Measurements from ENCODE around the gene KIF13A.
"Not testable (repeated sequence)": the region's sequence is repeated elsewhere in the genome, so short reads cannot be mapped to it uniquely, and the experiment has no call there.

KIF13A gene

GRCh38 chr6:17957086-17957485 is 30.3 kb downstream of the KIF13A start:
- Histone ChIP-seq H3K36me3 (no peaks in the 10 kb centered on the region), H3K9me3 (no peaks in the 10 kb centered on the region; the same call in 1 of the 2 replicates), H3K27me3 (no peaks in the 10 kb centered on the region), H3K4me3 (ENCODE audit: low read depth, low read length) (no peak overlapping the region), H3K4me1 (no peaks in the 10 kb centered on the region)
- DNase-seq, result no peak
- no peak for TF ChIP-seq CTCF (IDR thresholded peaks at IDR 0.05; ENCODE audit: low read depth, low read length)

GRCh38 chr6:17950095-17950494 is 37.3 kb downstream of the KIF13A start:
- no peaks in the 10 kb centered on the region for H3K4me1 ChIP-seq
- no peak overlapping the region for H3K4me3 ChIP-seq (ENCODE audit: low read depth, low read length)
- H3K27me3 ChIP-seq, result no peaks in the 10 kb centered on the region
- no peak for TF ChIP-seq CTCF (IDR thresholded peaks at IDR 0.05; ENCODE audit: low read depth, low read length)
- H3K9me3 ChIP-seq, result no peaks in the 10 kb centered on the region
- H3K36me3 ChIP-seq, result no peaks in the 10 kb centered on the region
- no peak for DNase-seq

GRCh38 chr6:17949168-17949567 is 38.3 kb downstream of the KIF13A start:
- no peak for DNase-seq
- TF ChIP-seq CTCF (IDR thresholded peaks at IDR 0.05; ENCODE audit: low read depth, low read length), result no peak

GRCh38 chr6:17948725-17949124 is 38.7 kb downstream of the KIF13A start:
- Histone ChIP-seq H3K4me1 (no peaks in the 10 kb centered on the region), H3K27me3 (no peaks in the 10 kb centered on the region), H3K4me3 (ENCODE audit: low read depth, low read length) (no peak overlapping the region), H3K36me3 (no peaks in the 10 kb centered on the region), H3K9me3 (no peaks in the 10 kb centered on the region)
- TF ChIP-seq CTCF (IDR thresholded peaks at IDR 0.05; ENCODE audit: low read depth, low read length), result no peak
- DNase-seq, result no peak

More at GRCh38 chr6:17949168-17949567, 38.3 kb downstream of the KIF13A start:
- Histone ChIP-seq H3K36me3 (no peaks in the 10 kb centered on the region), H3K4me1 (no peaks in the 10 kb centered on the region), H3K27me3 (no peaks in the 10 kb centered on the region), H3K9me3 (no peaks in the 10 kb centered on the region), H3K4me3 (ENCODE audit: low read depth, low read length) (no peak overlapping the region)

GRCh38 chr6:17947574-17947973 is 39.9 kb downstream of the KIF13A start:
- not testable (repeated sequence) for H3K9me3 ChIP-seq; DNase-seq; H3K36me3 ChIP-seq; H3K27me3 ChIP-seq; H3K4me3 ChIP-seq (ENCODE audit: low read depth, low read length); H3K4me1 ChIP-seq

- H3K9me3 ChIP-seq, result no peaks in the 10 kb centered on the region
- no peaks in the 10 kb centered on the region for H3K36me3 ChIP-seq
- H3K4me3 ChIP-seq (ENCODE audit: low read depth, low read length), result no peak overlapping the region
- H3K27me3 ChIP-seq, result no peaks in the 10 kb centered on the region
- H3K4me1 ChIP-seq, result no peaks in the 10 kb centered on the region
- DNase-seq, result no peak
- no peak for TF ChIP-seq CTCF (IDR thresholded peaks at IDR 0.05; ENCODE audit: low read depth, low read length)
Measured at GRCh38 chr6:17945575-17945974, 41.9 kb downstream of the KIF13A start.

- H3K36me3 ChIP-seq, result no peaks in the 10 kb centered on the region
- DNase-seq, result no peak
- H3K4me1 ChIP-seq, result no peaks in the 10 kb centered on the region
- H3K9me3 ChIP-seq, result no peaks in the 10 kb centered on the region
- no peak for TF ChIP-seq CTCF (IDR thresholded peaks at IDR 0.05; ENCODE audit: low read depth, low read length)
- no peak overlapping the region for H3K4me3 ChIP-seq (ENCODE audit: low read depth, low read length)
- no peaks in the 10 kb centered on the region for H3K27me3 ChIP-seq
Measured at GRCh38 chr6:17945111-17945510, 42.3 kb downstream of the KIF13A start.
